GM21619 (cell line): Measurements from ENCODE around the gene SLC25A22.
A peak's percentile ranks its signal among the peaks of the same experiment; 100 is the strongest.

Source experiments
- ATAC-seq: cut with Tn5 transposase; IDR thresholded peaks from one replicate; pipeline ENCODE4 v1.9.1; 2021; ENCODE audit not compliant: unreplicated experiment

The SLC25A22 gene

DNA sequence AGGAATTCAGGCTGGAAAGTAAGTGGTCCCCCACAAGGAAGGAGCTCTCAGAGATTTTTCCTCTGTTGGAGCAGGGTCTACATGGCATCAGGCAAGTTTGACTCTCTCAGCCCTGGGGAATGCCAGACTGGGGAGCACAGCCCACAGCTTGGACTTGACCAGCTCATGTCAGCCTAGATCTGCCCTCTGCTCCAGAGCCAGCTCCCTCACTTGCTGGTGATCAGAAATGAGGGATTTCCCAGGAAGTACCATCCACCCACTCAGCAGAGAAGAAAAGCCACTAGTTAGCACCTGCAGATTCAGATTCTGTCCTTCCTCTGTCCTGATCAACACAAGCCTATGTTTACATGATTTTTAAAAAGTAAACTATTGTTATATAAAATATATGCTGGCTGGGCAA is 37.8 kb downstream of the SLC25A22 start:
- ATAC-seq, result no peak

- no peak for ATAC-seq
Observed at GRCh38 chr11:749731-750130, 48.4 kb downstream of the SLC25A22 start.

GRCh38 chr11:748007-748359 is 50.1 kb downstream of the SLC25A22 start:
- ATAC-seq, result peak; percentile 1

DNA sequence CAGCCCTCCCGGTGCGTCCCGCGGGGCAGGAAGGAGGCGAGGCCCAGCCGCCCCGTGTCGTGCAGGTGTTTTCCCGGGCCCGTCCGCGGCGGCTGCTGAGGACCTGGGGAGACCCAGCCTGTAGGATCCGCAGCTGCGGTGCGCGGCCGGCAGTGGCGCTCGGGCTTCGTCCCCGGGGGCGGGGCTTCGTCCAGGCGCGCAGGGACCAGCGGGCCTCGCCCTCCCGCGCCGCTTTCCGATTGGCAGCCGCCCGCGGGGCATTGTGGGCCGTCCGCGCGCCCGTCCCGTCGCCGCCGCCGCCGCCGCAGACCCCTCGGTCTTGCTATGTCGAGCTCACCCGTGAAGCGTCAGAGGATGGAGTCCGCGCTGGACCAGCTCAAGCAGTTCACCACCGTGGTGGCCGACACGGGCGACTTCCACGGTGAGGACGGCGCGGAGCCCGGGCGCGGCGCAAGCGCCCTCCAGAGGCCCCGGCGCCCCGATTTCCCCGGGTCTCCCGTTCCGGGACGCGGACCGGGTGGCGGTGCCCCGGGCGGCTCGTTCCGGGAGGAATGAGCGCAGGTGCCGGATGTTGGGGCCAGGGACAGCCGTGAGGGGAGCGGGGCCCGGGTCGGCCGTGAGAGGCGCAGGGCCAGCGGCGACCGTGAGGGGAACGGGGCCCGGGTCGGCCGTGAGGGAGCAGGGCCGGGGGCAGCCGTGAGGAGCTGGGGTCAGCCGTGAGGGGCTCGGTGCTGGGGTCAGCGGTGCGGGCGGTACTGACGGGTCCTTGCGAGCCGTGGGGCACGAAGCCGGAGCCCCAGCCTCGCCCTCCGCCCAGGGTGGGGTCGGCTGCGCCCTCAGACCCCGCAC is 50.7 kb downstream of the SLC25A22 start, which contains the start of gene TALDO1:
TALDO1 (plus strand) TSS at position 307 of the 849 bp plus-strand sequence; CDS start at position 325, 18 bp downstream.
- ATAC-seq, result peak; percentile 87

DNA sequence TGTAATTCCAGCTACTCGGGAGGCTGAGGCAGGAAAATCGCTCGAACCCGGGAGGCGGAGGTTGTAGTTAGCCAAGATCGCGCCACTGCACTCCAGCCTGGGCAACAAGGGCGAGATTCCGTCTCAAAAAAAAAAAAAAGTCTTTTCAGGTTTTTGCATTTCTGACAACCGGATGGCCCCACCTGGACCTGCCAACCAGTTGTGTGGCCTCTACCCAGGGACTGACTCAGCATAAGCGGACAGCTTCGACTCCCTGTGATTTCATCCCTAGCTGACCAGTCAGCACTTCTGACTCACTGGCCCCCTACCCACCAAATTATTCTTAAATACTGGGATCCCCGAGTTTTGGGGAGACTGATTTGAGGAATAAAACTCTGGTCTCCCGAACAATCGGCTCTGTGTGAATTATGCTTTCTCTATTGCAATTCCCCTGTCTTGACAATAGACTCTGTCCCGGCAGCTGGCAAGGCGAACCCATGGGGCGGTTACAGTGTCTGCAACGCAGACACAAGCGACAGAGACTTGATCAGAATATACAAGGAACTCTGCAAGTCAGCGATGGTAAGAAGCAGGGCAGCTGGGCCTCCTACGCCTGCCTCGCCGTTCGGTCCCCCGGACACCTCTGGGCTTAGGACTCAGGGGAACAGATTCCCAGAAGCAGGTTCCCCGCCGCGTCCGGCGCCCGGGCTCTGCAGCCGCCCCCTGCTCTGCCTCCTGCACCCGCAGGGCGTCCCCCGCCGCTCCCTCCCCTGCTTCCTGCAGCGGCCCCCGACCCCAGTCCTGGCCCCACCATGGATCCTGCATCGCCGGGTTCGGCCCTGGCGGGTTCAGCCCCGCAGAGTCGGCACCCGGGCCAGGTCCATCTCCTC is 51.6 kb downstream of the SLC25A22 start:
- peak; percentile 31 for ATAC-seq

DNA sequence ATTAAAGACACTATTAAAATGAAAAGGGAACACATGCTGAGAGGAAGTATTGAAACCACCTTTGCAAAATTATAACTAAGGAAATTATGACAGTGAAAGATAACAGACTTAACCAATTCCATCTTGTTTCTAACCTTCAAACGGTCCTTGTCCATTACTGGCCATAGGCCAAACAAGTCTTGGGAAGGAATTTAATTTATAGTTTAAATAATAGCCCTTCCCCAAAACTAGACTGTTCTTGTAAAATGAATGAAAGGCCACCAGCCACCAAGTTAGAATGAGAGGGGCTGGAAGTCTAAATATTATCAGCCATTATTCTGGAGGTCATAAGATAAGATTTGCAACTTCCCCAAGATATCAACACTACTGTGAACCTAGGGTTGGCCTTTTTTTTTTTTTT is 52.7 kb downstream of the SLC25A22 start:
- no peak for ATAC-seq

GRCh38 chr11:742571-743201 is 55.4 kb downstream of the SLC25A22 start:
- no peak for ATAC-seq

- ATAC-seq, result no peak
Observed at GRCh38 chr11:742156-742546, 55.9 kb downstream of the SLC25A22 start.
